Glutamatergic neuron (in vitro differentiated cells): ENCODE results near the gene PSMA6. TPM values are rescaled to one million over a fixed set of nuclear protein-coding genes. Genes with fewer than 3 reads are reported as not detected.

Source experiments
- DNase-seq: peaks from one replicate; pipeline ENCODE4 v3.0.0; 2022
- H3K27ac Mint-ChIP-seq: one replicate; pipeline ENCODE4 v1.8.0; 2020; ENCODE audit warnings: mild to moderate bottlenecking, mixed read lengths, inconsistent platforms; ENCODE audit not compliant: unreplicated experiment
- H3K27me3 Mint-ChIP-seq: one replicate; pipeline ENCODE4 v1.8.0; 2020; ENCODE audit warnings: mild to moderate bottlenecking, moderate library complexity, mixed read lengths, inconsistent platforms; ENCODE audit not compliant: unreplicated experiment
- H3K36me3 Mint-ChIP-seq: one replicate; pipeline ENCODE4 v1.8.0; 2020; ENCODE audit warnings: mild to moderate bottlenecking, mixed read lengths, inconsistent platforms; ENCODE audit not compliant: unreplicated experiment
- H3K4me1 Mint-ChIP-seq: one replicate; pipeline ENCODE4 v1.8.0; 2020; ENCODE audit warnings: mild to moderate bottlenecking, low read depth, mixed read lengths, inconsistent platforms; ENCODE audit not compliant: unreplicated experiment
- H3K4me3 Mint-ChIP-seq: one replicate; pipeline ENCODE4 v1.8.0; 2020; ENCODE audit warnings: mild to moderate bottlenecking, mixed read lengths, inconsistent platforms; ENCODE audit not compliant: unreplicated experiment
- H3K9me3 Mint-ChIP-seq: one replicate; pipeline ENCODE4 v1.8.0; 2020; ENCODE audit warnings: mild to moderate bottlenecking, moderate library complexity, mixed read lengths, inconsistent platforms; ENCODE audit not compliant: unreplicated experiment
- CTCF ChIP-seq: fragments of 200-600 bp; sonication (generic); IDR thresholded peaks from one replicate; pipeline ENCODE4 v1.5.0; 2021; ENCODE audit not compliant: partially characterized antibody, unreplicated experiment
- total RNA-seq: library from RNA; stranded (reverse); fragmentation: NEBNext Ultra II Directional; extraction: Animal tissue kit (Norgen Biotek cat#: 25700); gene quantifications from one replicate; pipeline ENCODE4 v1.2.1, GENCODE V29; 2021; ENCODE audit not compliant: unreplicated experiment

The PSMA6 gene
- total RNA-seq, 1 donor from 2014 or later = 148 TPM

GRCh38 chr14:35365130-35366055, 73.2 kb downstream of the PSMA6 start:
- no peaks in the 10 kb centered on the region for H3K36me3 Mint-ChIP-seq
- H3K27me3 Mint-ChIP-seq = no peaks in the 10 kb centered on the region
- H3K4me1 Mint-ChIP-seq = peaks cover 2% of the 10 kb centered on the region
- no peak overlapping the region for H3K27ac Mint-ChIP-seq
- TF ChIP-seq CTCF = no peak
- H3K9me3 Mint-ChIP-seq = no peaks in the 10 kb centered on the region
- no peak overlapping the region for H3K4me3 Mint-ChIP-seq
- DNase-seq = no peak

- Mint-ChIP-seq H3K4me1 (peaks cover 2% of the 10 kb centered on the region), H3K36me3 (peaks cover 1% of the 10 kb centered on the region), H3K9me3 (no peaks in the 10 kb centered on the region), H3K27ac (no peak overlapping the region), H3K27me3 (no peaks in the 10 kb centered on the region), H3K4me3 (no peak overlapping the region)
- no peak for DNase-seq
- no peak for TF ChIP-seq CTCF
Observed at GRCh38 chr14:35366056-35366451, 73.9 kb downstream of the PSMA6 start.

- peaks cover 4% of the 10 kb centered on the region for H3K36me3 Mint-ChIP-seq
- peaks cover 2% of the 10 kb centered on the region for H3K4me1 Mint-ChIP-seq
- H3K4me3 Mint-ChIP-seq = no peak overlapping the region
- no peak for TF ChIP-seq CTCF
- H3K27ac Mint-ChIP-seq = no peak overlapping the region
- DNase-seq = no peak
- H3K9me3 Mint-ChIP-seq = no peaks in the 10 kb centered on the region
- no peaks in the 10 kb centered on the region for H3K27me3 Mint-ChIP-seq
Observed at GRCh38 chr14:35366521-35366976, 74.4 kb downstream of the PSMA6 start.

- no peak for TF ChIP-seq CTCF
- Mint-ChIP-seq H3K36me3 (peaks cover 4% of the 10 kb centered on the region), H3K4me1 (peaks cover 2% of the 10 kb centered on the region), H3K27ac (no peak overlapping the region), H3K4me3 (no peak overlapping the region), H3K9me3 (no peaks in the 10 kb centered on the region), H3K27me3 (no peaks in the 10 kb centered on the region)
- no peak for DNase-seq
Observed at GRCh38 chr14:35367056-35367372, 74.8 kb downstream of the PSMA6 start.

Other genes starting within 250 kb of the PSMA6 start
- gene FAM177A1, start 246.1 kb upstream of the PSMA6 start, total RNA-seq = 72.7 TPM
- 37.0 TPM for gene PPP2R3C, start 170.4 kb upstream of the PSMA6 start, total RNA-seq
- gene PRORP, start 169.8 kb upstream of the PSMA6 start, total RNA-seq = 20.5 TPM
- gene NFKBIA, start 112.4 kb downstream of the PSMA6 start, total RNA-seq = 20.1 TPM
- gene INSM2, start 241.8 kb downstream of the PSMA6 start, total RNA-seq = 21.7 TPM